Activated T-cell treated with anti-CD3 and anti-CD28 coated beads, Interleukin-2, amount 50 U/mL, for 24 hours (primary cell): ENCODE results near the gene KPNB1.

Source experiments
- DNase-seq: peaks from one replicate; pipeline ENCODE4 v3.0.0-alpha.2; 2020
- H3K27ac Mint-ChIP-seq: 2 replicates; pipeline ENCODE4 v1.8.0; 2020; ENCODE audit warnings: mild to moderate bottlenecking, mixed read lengths
- H3K27me3 Mint-ChIP-seq: 2 replicates; pipeline ENCODE4 v1.8.0; 2020; ENCODE audit warnings: mixed read lengths
- H3K36me3 Mint-ChIP-seq: 2 replicates; pipeline ENCODE4 v1.8.0; 2020; ENCODE audit warnings: low read depth, mixed read lengths
- H3K4me1 Mint-ChIP-seq: 2 replicates; pipeline ENCODE4 v1.8.0; 2020; ENCODE audit warnings: low read depth, mixed read lengths
- H3K4me3 Mint-ChIP-seq: 2 replicates; pipeline ENCODE4 v1.8.0; 2020; ENCODE audit warnings: mild to moderate bottlenecking, moderate library complexity, mixed read lengths
- H3K9me3 Mint-ChIP-seq: 2 replicates; pipeline ENCODE4 v1.8.0; 2020; ENCODE audit warnings: mixed read lengths

KPNB1 gene

DNA sequence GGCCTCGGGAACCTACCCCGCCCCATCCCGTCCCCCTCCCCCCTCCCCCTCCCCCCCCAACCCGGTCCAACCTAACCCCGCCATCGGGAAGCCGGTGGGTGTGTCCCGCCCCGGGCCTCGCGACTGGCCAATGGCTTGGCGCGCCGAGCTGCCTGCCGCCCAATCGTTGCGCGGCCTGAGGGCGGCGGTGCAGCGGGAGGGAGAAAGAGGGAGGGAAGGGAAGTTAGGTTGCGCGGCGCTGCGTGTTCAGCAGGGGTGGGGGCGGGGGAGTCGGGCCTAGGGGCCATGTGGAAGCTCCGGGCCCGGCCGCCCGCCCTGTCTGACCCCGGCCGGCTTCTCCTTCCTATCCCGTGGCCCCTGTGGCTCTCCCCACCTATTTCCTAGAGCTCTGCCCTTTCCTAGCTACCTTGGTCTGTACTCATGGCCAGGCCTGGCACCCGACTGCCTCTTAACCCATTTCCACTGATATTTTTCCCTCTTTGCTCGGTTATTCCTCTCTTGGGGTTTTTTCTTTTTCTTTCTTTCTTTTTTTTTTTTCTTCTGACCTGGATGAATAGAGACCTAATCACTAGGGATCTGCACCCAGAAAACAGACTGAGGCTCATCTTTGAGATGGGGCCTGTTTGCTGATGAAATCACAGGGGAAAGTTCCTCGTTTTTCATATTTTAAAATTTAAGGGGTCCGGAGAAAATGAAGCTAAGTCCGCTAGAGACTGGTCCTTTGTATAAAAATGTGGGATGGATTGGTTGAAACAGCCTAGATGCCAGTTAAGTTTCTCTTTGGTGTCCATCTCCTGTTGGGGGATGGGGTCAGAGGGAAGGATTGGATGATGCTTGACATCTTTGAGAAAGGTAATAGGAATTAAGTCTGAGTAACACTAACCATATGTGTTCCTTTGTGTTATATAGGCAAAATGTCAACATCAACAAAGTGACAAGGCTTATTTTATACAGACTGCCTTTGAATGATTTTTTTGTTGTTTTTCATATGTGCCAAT is 1.1 kb downstream of the KPNB1 start:
- no peaks in the 10 kb centered on the region for H3K27me3 Mint-ChIP-seq
- peak; percentile 95 for DNase-seq
- peaks cover 61% of the 10 kb centered on the region for H3K36me3 Mint-ChIP-seq
- peak overlapping the region; percentile 91 for H3K4me3 Mint-ChIP-seq
- no peaks in the 10 kb centered on the region for H3K9me3 Mint-ChIP-seq
- peaks cover 62% of the 10 kb centered on the region for H3K4me1 Mint-ChIP-seq
- H3K27ac Mint-ChIP-seq: peak overlapping the region; percentile 98

DNA sequence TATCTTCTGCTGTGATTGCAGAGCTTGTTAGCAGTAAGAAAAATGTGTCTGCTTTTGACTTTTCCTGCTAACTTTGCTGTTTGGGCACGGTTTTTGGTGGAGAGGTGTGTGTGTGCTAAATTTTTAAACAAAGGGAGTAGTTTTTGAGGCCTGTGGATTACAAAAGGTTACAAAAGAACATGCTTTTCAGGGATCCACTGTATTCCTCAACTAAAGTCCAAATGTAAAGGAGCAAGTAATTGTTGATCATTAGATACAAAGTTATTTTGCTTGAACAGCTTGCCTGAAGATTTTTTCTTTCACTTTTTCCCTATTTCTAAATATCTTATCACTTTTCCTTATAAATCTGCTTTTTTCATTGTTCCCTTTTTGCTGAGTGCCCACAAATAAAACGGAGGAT is 2.0 kb downstream of the KPNB1 start:
- peak overlapping the region; percentile 91 for H3K4me3 Mint-ChIP-seq
- H3K27me3 Mint-ChIP-seq: no peaks in the 10 kb centered on the region
- H3K27ac Mint-ChIP-seq: peak overlapping the region; percentile 98
- peaks cover 70% of the 10 kb centered on the region for H3K36me3 Mint-ChIP-seq
- peaks cover 67% of the 10 kb centered on the region for H3K4me1 Mint-ChIP-seq
- DNase-seq: no peak
- no peaks in the 10 kb centered on the region for H3K9me3 Mint-ChIP-seq

DNA sequence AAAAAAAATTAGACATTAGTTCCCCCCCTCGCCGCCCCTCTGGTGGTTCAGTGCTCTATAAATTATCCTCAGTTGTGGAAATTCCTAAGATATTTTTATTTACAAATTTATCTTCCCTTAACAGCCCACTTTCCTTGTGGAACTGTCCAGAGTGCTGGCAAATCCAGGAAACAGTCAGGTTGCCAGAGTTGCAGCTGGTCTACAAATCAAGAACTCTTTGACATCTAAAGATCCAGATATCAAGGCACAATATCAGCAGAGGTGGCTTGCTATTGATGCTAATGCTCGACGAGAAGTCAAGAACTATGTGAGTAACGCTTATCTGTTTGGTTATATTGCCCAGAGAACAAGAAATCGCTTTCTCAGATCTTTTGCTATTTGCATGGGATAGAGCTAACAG is 2.9 kb downstream of the KPNB1 start:
- H3K4me1 Mint-ChIP-seq: peaks cover 72% of the 10 kb centered on the region
- peaks cover 76% of the 10 kb centered on the region for H3K36me3 Mint-ChIP-seq
- H3K9me3 Mint-ChIP-seq: no peaks in the 10 kb centered on the region
- peak overlapping the region; percentile 91 for H3K4me3 Mint-ChIP-seq
- H3K27ac Mint-ChIP-seq: peak overlapping the region; percentile 98
- no peaks in the 10 kb centered on the region for H3K27me3 Mint-ChIP-seq
- DNase-seq: no peak

DNA sequence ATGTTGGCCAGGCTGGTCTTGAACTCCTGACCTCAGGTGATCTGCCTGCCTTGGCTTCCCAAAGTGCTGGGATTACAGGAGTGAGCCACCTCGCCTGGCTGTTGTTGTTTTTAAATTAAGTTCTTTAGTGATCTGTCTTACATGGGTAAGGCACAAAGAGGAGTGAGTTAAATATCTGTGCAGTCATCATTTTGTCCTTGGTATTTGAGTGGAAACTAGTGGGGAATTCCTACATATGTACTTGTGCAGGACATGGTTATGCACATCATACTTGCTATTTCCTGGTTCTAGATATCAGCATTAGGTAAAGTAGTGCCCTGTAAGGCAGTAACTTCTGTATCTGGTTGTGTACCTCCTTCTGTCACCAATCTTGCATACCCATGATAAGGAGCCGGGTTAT is 3.7 kb downstream of the KPNB1 start:
- Mint-ChIP-seq H3K4me1 (peaks cover 72% of the 10 kb centered on the region), H3K9me3 (no peaks in the 10 kb centered on the region), H3K27me3 (no peaks in the 10 kb centered on the region), H3K36me3 (peaks cover 82% of the 10 kb centered on the region), H3K4me3 (peak overlapping the region; percentile 91), H3K27ac (peak overlapping the region; percentile 91)
- no peak for DNase-seq

DNA sequence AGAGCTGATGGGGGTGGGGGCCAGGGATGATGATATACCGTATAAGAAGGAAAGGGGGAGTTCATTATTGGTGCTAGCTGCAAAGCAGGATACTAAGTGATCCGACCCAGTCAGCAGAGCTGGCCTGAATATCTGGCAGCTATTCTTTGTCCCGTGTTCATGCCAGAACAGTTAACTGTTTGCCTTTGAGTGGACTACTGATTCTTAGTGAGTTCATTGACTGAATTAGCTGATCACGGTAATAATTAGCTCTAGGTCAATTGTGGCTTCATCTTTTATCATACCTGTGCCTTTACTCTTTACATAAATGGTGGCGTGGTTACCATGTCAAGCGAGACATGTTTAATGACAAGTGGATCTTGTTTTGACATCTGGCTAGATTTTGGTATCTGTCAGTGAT is 5.3 kb downstream of the KPNB1 start:
- Mint-ChIP-seq H3K4me3 (peak overlapping the region; percentile 91), H3K27ac (peak overlapping the region; percentile 84), H3K27me3 (no peaks in the 10 kb centered on the region), H3K36me3 (peaks cover 88% of the 10 kb centered on the region), H3K4me1 (peaks cover 76% of the 10 kb centered on the region), H3K9me3 (no peaks in the 10 kb centered on the region)
- DNase-seq: no peak

DNA sequence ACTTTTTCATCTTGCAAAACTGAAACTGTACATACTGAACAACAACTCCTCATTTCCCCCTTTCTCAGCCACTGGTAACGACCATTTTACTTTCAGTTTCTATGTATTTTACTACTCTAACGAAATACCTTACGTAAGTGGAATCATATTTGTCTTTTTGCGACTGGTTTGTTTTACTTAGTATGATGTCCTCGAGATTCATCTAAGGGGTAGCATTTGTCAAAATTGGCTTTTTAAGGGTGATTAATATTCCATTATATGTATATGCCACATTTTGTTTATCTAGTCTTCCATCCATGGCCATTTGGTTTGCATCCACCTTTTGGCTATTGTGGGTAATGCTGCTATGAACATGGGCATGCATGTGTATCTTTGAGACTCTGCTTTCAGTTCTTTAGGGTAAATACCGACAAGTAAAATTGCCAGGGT is 10.4 kb downstream of the KPNB1 start:
- H3K27ac Mint-ChIP-seq: peak overlapping the region; percentile 90
- DNase-seq: no peak
- H3K27me3 Mint-ChIP-seq: no peaks in the 10 kb centered on the region
- H3K9me3 Mint-ChIP-seq: no peaks in the 10 kb centered on the region
- H3K4me3 Mint-ChIP-seq: peak overlapping the region; percentile 51
- peaks cover 94% of the 10 kb centered on the region for H3K36me3 Mint-ChIP-seq
- H3K4me1 Mint-ChIP-seq: peaks cover 74% of the 10 kb centered on the region

DNA sequence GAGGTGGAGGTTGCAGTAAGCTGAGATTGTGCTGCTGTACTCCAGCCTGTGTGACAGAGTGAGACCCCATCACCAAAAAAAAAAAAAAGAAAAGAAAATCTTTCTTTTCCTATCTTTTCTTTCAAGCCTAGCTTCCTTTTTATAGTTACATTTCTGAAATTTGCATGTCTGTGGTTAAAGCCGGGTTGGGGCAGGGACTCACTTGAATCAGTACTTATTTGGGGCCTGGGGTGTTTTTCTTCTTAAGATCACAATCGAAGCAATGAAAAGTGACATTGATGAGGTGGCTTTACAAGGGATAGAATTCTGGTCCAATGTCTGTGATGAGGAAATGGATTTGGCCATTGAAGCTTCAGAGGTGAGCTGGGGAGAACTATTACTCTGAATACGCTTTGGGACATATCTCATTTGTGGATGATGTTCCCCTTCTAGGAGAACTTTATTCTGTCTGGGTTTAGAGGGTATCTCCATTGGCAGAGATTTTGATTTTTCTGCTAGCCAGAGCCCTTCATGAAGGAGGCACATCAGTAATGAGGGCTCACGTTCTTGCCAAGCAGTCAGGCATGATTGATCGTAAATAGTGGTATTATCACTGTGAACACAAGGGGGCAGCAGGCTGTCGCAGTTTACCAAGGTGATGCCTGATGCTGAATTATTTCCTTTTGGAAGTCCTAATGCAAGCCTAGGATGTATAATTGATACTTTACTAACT is 14.3 kb downstream of the KPNB1 start:
- H3K9me3 Mint-ChIP-seq: no peaks in the 10 kb centered on the region
- H3K27me3 Mint-ChIP-seq: no peaks in the 10 kb centered on the region
- peaks cover 92% of the 10 kb centered on the region for H3K36me3 Mint-ChIP-seq
- DNase-seq: peak; percentile 61
- H3K4me1 Mint-ChIP-seq: peaks cover 52% of the 10 kb centered on the region
- peak overlapping the region; percentile 89 for H3K27ac Mint-ChIP-seq
- no peak overlapping the region for H3K4me3 Mint-ChIP-seq

DNA sequence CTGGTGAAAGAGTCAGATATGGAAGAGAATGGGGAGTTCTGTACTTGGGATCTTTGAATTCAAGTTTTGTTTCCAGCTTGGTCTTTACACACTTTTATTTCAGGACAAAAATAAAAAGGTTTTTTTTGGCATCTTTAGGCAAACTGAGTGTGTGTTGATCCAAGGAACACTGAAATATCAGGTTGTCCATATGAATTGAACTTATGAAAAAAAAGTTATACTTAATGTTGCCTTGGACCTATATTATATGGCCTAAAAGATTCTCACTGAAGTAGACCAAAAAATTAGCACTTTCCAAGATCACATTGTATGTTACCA is 14.9 kb downstream of the KPNB1 start:
- Mint-ChIP-seq H3K27ac (peak overlapping the region; percentile 89), H3K27me3 (no peaks in the 10 kb centered on the region), H3K4me3 (no peak overlapping the region), H3K36me3 (peaks cover 95% of the 10 kb centered on the region), H3K9me3 (no peaks in the 10 kb centered on the region), H3K4me1 (peaks cover 52% of the 10 kb centered on the region)
- DNase-seq: no peak

DNA sequence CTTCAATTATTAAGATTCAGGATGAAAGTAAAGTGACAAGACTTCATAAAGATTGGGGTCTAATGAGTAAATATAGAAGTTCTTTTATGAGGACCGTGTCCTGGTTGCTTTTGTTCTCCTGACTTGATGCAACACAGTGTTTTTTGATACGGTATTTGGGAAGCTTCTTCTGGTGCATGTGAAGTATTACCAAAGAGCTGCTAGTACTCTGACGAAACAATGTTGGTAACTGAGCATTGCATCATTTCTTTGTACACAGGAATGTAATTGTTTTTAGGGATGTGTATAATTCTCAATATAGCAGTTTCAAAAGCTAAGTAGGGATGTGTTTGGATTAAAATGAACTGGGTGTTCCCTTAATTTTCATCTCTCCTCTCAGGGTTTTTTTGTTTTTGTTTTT is 15.9 kb downstream of the KPNB1 start:
- peak overlapping the region; percentile 68 for H3K27ac Mint-ChIP-seq
- peaks cover 52% of the 10 kb centered on the region for H3K4me1 Mint-ChIP-seq
- no peak overlapping the region for H3K4me3 Mint-ChIP-seq
- no peaks in the 10 kb centered on the region for H3K9me3 Mint-ChIP-seq
- H3K27me3 Mint-ChIP-seq: no peaks in the 10 kb centered on the region
- H3K36me3 Mint-ChIP-seq: peaks cover 98% of the 10 kb centered on the region
- no peak for DNase-seq

DNA sequence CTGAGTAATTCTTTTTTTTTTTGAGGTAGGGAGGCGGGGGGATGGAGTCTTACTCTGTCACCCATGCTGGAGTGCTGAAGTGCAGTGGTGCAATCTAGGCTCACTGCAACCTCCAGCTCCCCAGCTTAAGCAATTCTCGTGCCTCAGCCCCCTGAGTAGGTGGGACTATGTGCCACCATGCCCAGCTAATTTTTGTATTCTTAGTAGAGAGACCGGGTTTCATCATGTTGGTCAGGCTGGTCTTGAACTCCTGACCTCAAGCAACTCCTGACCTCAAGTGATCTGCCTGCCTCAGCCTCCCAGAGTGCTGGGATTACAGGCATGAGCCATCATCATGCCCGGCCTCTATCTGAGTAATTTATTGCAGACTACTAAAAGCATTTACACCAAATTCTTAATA is 19.4 kb downstream of the KPNB1 start:
- Mint-ChIP-seq H3K27me3 (no peaks in the 10 kb centered on the region), H3K36me3 (peaks cover 96% of the 10 kb centered on the region), H3K4me3 (no peak overlapping the region), H3K4me1 (peaks cover 44% of the 10 kb centered on the region), H3K27ac (no peak overlapping the region), H3K9me3 (no peaks in the 10 kb centered on the region)
- no peak for DNase-seq

DNA sequence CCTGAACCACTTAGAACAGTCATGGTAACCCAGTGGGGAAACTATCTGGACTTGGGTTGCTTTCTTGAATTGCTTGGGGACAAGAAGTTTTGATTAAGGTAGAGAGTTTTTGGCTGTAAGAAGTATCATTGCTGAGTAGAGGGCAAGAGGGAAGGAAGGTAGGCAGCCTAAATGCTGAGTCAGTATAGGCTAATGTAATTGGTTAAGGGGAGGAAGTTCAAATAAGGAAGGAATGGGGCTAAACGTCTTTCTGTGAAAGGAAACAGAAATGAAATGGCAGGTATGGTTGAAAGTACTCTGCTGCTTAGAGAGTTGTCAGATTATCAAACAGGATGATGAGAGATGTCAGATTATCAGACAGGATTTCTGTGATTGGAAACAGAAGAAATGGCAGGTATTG is 20.3 kb downstream of the KPNB1 start:
- H3K27me3 Mint-ChIP-seq: no peaks in the 10 kb centered on the region
- H3K36me3 Mint-ChIP-seq: peaks cover 96% of the 10 kb centered on the region
- H3K4me1 Mint-ChIP-seq: peaks cover 51% of the 10 kb centered on the region
- no peak overlapping the region for H3K4me3 Mint-ChIP-seq
- no peaks in the 10 kb centered on the region for H3K9me3 Mint-ChIP-seq
- H3K27ac Mint-ChIP-seq: peak overlapping the region; percentile 24
- DNase-seq: no peak

DNA sequence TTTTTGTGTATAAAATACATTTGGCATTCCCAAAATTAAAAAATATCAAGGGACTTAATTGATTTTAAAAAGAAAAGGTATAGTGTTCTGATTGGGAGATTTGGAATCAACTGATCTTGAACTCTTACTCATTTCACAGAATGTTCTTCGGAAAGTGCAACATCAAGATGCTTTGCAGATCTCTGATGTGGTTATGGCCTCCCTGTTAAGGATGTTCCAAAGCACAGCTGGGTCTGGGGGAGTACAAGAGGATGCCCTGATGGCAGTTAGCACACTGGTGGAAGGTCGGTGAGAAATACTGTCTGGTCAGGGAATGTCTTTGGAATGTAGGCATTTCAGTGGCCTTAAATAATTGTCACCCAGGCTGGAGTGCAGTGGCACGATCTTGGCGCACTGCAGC is 24.8 kb downstream of the KPNB1 start:
- DNase-seq: no peak
- Mint-ChIP-seq H3K4me1 (peaks cover 40% of the 10 kb centered on the region), H3K27ac (peak overlapping the region; percentile 81), H3K4me3 (no peak overlapping the region), H3K9me3 (no peaks in the 10 kb centered on the region), H3K27me3 (no peaks in the 10 kb centered on the region), H3K36me3 (peaks cover 97% of the 10 kb centered on the region)

DNA sequence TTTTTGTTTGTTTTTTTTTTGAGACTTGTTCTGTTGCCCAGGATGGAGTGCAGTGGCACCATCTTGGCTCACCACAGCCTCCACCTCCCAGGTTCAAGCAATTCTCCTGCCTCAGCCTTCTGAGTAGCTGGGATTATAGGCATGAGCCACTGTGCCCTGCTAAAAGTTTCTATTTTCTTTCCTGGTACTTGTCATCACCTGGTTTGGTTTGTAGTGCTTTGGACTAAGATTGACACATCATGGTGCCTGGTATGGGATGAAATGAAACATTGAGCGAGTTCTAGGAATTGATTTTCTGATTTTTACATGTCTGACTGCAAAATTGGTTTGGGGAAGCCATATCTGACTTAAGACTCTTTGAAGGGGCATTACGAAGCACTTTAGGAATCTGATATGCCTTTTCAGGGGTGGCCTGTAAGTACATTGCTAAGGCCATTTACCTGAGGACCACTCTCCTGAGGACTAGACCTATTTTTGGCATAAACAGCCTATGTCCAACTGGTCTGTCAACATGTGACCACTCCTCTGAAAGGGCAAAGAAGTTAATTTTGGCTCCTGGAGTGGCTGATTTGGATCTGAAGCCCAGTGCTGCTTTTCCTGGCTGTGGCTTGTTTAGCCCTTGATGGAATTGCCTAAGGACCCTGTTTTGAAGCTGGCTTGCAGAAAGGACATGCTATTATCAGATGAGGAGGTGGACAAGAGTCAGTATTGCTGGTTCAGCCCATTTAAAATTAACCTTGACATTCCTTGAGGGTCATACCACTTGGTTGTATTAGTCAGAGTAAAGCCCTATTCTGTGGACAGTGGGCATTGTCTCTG is 25.9 kb downstream of the KPNB1 start:
- Mint-ChIP-seq H3K9me3 (no peaks in the 10 kb centered on the region), H3K27ac (peak overlapping the region; percentile 80), H3K36me3 (peaks cover 97% of the 10 kb centered on the region), H3K4me3 (no peak overlapping the region), H3K27me3 (no peaks in the 10 kb centered on the region), H3K4me1 (peaks cover 34% of the 10 kb centered on the region)
- DNase-seq: no peak

DNA sequence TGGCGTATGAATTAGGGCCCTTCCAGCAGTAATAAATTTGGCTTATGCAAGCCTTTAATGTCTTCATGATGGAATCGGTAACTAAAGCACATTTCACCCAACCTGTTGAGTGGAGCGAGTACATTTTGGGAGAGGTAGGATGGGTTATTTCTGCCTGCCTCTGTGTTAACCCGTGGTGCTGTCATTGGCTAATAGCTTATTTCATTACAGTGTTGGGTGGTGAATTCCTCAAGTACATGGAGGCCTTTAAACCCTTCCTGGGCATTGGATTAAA is 26.4 kb downstream of the KPNB1 start:
- H3K27ac Mint-ChIP-seq: peak overlapping the region; percentile 55
- no peak for DNase-seq
- no peaks in the 10 kb centered on the region for H3K9me3 Mint-ChIP-seq
- peaks cover 33% of the 10 kb centered on the region for H3K4me1 Mint-ChIP-seq
- H3K27me3 Mint-ChIP-seq: no peaks in the 10 kb centered on the region
- peaks cover 97% of the 10 kb centered on the region for H3K36me3 Mint-ChIP-seq
- no peak overlapping the region for H3K4me3 Mint-ChIP-seq
